SHP77 (cell line): Measurements from ENCODE around the gene UBE2J1.
"Not testable (repeated sequence)": the region's sequence is repeated elsewhere in the genome, so short reads cannot be mapped to it uniquely, and the experiment has no call there.

Experiments used
- DNase-seq, 2 experiments: peaks; one replicate each; lab custom pipeline; 2025; lab: John Stamatoyannopoulos, UW

Gene UBE2J1

DNA sequence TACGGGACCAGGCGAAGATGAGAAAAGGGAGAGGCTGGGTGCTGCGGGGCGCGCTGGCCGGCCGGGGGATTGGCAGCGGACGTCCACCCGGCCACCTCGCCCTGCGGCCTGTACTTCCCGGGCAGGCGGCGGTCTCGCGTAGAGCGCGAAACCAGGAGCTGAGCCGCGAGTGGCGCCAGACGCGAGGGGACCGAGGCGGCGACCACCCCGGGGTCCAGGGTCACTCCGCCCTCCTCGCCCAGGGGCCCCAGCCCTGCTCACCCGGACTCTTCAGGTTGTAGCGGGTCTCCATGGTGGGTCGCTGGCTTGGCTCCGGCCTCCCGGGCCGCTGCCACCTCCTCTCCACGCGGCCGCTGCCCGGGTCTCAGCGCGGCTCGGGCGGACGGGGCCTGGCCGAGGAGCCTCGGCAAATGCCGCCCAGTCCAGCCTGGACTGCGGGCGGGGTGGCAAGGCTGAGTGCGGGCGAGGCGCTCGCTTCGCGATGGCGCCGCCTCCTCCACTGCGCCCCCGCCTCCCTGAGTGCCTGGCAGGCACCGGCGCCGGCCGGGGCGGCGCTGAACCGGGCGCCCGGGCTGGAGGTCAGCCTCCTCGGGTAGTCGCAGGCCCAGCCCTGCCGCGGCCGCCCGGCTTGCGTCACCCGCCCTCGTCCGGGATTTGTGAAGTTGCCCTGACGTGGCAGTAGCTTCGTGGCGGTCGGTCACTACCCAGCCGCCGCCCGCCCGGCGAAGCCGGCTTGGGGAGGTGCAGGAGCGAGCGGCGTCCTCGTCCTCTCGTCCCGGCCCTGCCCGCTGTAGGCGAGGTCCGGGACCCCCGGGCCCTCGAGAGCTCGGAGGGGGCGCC is at the start of gene UBE2J1:
Gene UBE2J1 (minus strand): TSS at position 445 of the 840 bp plus-strand sequence. CDS start 153 bp downstream, at position 292.
- peak; percentile 62 to 71 for DNase-seq

DNA sequence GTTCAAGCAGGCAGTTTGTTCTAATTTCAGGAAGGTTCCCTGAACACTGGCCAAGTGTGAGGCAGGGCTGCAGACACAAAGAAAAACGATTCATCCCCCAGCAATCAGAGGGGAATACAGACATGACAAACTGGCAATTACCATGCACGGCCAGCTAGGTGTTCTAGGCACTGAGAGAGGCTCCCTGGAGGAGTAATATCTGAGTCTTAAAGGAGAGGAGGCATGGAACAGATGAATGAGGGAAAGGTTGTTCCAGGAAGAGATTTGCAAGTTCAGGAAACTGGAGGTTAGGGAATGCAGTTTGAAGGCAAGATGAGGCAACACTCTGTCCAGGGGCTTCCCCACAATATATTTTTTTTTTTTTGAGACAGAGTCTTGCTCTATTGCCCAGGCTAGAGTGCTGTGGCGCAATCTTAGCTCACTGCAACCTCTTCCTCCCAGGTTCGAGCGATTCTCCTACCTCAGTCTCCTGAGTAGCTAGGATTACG is 48.4 kb upstream of the UBE2J1 start:
- no peak for DNase-seq

GRCh38 chr6:89400050-89400449 is 47.5 kb upstream of the UBE2J1 start:
- DNase-seq: no peak

DNA sequence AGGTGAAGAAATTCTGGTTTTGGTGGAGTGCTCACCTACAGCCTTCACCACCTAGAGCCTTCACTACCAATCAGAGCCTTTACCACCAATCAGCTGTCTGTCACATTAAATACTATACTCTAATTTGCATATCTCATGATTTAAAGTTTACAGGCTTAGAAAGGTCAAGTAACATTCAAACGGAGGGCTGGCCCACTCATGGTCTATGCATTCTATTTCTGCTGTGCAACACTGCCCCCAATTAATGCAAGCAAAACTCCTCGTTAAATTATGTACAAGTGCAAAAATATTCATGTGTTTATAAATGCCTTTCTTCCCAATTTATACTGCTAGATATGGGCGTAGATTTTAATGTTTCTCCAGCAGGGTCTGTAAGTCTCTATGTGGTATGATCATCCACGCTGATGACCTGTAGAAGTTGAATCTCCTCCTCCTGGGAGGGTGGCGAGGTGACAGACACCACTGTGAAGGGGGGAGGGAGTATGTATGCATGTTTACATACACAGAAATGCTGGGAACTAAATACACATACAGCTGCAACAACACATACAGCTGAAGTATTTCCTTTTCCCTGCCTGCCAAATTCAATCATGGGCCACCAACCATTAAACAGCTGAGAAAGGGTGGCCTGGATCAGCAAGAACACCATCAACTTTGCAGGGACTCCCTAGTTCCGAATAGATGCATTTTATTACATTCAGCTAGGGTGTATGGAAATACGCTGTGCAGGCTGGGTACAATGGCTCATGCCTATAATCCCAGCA is 46.4 kb upstream of the UBE2J1 start:
- peak; percentile 38 to 54 for DNase-seq

- not testable (repeated sequence) for DNase-seq
These were observed 45.4 kb upstream of the UBE2J1 start for GRCh38 chr6:89397884-89398283.

- DNase-seq: no peak
These were observed 41.1 kb upstream of the UBE2J1 start for GRCh38 chr6:89393659-89394058.

DNA sequence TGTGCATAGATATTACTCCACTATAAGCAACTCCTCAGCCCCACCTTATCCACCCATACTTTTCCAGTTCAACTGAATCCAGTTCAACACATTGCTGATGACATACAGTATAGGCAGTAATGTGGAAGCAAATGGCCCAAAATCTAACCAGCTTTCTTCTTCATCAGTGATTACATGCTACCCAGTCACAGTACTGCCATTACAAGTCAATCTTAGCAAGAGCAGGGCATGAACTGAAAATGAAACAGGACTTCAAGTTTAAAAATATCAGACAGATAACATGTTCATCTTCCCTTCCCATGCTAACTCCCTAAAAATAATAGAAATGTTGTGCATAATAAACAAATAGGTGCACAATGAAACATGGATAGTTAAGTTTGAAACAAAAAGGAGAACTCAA is 40.3 kb upstream of the UBE2J1 start:
- DNase-seq: no peak

- DNase-seq: no peak
These were observed 36.3 kb upstream of the UBE2J1 start for GRCh38 chr6:89388846-89389245.

- no peak for DNase-seq
These were observed 35.1 kb upstream of the UBE2J1 start for GRCh38 chr6:89387516-89388201.

DNA sequence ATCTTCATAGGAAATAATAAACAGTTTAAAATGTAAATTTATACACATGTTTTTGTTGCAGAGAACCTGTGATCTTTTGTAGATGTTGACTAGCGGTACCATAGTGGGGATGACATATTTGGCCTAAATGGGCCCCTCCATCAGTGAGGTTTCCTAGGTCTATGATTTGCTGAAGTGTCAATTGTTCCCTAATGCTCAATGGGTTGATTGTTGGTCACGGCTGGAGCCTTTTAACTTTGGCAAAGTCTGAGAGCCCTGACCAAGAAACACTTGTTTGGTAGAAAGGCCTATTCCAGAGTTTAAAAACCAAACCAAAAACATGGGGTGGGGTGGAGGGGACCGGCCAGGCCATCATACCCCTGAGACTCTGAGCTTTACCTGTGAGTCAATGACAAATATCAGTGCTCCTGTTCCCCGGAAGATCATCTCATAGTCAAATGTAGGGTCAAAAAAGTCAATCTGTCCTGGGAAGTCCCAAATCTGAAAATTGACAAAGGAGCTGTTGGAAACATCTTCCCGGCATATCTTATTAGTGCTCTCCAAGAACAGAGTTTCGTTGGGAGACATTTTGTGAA is 34.5 kb upstream of the UBE2J1 start:
- DNase-seq: no peak

- DNase-seq: no peak
These were observed 33.3 kb upstream of the UBE2J1 start for GRCh38 chr6:89385846-89386245.

- peak; percentile 55 to 57 for DNase-seq
These were observed 32.7 kb upstream of the UBE2J1 start for GRCh38 chr6:89385156-89385667.

- no peak for DNase-seq
These were observed 28.5 kb upstream of the UBE2J1 start for GRCh38 chr6:89381031-89381430.

DNA sequence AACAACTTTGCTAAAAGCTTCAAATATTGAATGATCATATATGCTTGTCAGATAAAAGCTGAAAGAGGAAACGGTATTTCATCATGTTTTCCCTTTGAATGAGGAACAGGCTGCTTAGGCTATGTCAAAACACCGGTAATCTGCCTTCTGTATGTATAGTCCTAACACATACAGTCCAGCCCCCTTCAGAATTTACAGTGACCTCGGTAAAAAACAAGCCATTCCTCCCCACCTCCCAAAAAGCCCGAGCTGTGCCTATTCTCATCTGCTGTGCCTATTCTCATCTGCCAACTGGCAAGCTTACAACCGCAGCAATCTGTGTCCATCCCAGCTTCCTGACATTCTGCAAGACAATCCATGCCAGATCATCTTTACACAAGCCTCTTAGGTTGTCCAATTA is 26.8 kb upstream of the UBE2J1 start:
- DNase-seq: no peak

DNA sequence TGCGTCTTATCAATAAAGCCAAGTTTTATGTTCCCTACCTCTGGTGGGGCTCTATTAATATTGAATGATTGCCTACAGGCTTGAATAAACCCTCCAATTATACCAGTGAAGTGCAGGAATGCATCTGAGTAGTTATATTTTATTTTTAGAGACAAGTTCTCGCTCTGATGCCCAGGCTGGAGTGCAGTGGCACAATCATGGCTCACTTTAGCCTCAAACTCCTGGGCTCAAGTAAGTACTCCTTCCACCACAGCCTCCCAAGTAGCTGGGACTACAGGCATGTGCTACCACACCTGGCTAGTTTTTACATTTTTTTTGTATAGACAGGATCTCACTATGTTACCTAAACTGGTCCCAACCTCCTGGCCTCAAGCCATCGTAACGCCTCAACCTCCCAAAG is 26.1 kb upstream of the UBE2J1 start:
- DNase-seq: no peak

GRCh38 chr6:89375427-89376267 is 23.1 kb upstream of the UBE2J1 start:
- peak; percentile 91 to 94 for DNase-seq

DNA sequence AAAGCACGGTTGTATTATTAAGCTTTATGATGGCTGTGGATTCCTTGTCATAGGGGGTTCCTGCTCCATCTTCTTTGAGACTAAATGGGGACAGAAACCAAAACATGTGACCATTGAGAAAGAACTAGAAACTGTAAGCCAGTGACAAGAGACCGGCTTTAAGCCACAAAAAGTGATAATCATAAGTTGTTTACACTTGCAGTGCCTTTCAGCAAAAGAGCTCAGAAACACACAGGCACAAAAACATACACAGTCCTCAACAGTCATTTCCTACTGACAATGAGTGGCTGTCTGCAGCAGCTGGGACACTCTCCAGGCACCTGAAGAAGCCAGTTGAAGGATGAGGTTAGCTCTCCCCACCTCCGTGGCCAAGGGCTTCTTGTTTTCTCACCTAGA is 20.0 kb upstream of the UBE2J1 start:
- DNase-seq: no peak

GRCh38 chr6:89371849-89372505 is 19.5 kb upstream of the UBE2J1 start:
- peak; percentile 50 to 62 for DNase-seq

DNA sequence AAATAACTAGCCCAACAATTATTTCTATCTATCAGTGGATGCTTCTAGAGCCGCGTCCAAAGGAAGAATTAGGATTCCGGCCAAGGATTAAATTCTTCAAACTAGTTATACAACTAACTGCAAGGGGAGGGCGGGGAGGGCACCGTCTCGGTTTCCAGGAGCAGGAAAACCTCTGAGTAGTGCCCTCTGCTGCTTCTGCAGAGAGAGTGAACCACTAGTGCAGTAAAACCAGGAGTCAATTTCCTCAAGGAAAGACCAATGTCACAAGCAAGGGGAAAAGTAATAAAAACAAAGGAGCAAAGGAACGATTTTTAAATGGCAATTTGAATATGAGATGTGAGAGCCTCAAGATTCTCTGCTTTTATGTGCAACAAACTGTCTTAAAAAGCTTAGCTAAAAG is 16.5 kb upstream of the UBE2J1 start:
- no peak for DNase-seq

DNA sequence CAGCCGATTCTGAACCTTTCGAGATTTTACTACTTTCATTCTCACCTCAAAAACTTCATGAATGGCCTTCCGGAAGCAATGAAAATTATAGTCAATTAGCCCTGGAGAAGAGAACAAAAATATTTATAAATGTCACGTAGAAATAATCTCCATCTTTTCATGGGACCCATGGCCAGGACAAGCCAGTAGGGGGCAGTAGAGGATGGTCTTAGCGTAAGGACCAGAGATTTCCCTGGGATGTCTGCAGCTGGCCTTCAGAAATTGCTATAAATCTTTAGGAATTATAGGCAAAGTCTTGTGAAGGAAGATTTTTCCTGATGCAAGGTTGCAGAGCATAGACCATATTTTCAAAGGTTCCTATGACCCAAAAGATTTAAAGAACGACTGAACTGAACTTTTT is 15.6 kb upstream of the UBE2J1 start:
- DNase-seq: peak; percentile 46 to 53
